ENCODE measurements around the gene RABL6.

RABL6 gene

DNA sequence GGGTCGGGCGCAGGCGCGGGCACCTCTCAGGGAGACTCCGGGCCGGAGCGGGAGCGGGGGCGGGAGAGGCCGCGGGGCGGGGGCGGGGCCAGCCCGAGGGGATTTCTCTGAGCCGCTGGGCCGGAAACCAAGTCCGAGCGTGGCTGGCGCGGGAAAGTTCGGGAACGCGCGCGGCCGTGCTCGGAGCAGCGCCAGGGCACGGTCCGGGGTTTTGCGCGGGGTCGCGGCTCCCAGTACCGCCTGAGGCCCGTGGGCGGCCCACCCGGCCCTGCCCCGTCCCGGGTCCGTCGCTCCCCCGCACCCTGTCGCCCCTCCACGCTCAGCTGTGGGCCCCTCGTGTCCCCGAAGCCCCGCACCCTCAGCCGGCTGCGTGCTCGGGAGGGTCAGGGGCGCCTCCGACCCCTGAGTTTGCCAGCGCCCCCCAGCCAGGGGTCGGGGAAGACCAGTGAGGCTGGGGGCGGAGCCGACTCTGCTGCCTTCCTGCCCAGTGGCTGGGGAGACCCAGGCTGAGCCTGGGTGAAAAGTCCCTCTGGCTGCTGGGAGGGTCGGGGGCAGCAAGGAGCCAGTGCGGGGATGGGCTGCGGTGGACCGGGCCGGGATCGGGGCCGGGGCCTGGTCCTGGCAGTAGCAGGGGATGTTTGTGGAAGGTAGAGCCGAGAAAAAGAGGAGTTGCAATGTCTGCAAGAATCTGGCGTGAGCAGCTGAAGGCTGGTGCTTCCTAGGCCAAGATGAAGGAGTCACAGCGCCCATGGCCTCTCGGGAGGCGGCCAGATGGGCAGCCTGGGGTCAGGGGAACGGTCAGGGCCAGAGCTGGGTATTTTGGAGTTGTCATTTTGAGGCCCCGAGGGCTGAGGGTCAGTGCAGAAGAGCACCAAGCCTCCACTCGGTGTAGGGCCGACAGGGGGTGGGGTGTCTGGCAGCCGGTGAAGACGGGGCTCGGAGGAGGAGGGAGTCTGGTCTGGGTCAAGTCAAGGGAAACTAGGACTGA lies 79.2 kb downstream of the RABL6 start:
- DNase-seq = peak; percentile 54

DNA sequence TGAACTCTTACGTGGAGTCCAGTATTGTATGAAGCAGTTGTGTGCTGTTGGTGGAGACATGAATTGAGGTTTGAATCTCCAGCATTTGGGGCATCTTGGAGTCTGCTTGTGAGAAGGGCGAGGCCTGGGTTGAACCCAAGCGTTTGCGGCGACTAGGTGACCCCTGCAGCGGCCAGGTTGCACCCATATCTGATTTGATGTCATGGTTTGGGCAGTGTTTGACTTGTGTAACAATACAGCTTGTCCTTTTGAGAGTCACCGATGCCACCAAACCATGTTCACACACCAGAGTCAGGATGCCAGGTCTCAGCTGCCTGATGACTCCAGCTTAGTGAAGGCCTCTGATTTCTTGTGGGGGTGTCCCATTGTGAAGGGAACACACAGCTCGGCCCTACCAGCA lies 80.7 kb downstream of the RABL6 start:
- no peak for DNase-seq

DNA sequence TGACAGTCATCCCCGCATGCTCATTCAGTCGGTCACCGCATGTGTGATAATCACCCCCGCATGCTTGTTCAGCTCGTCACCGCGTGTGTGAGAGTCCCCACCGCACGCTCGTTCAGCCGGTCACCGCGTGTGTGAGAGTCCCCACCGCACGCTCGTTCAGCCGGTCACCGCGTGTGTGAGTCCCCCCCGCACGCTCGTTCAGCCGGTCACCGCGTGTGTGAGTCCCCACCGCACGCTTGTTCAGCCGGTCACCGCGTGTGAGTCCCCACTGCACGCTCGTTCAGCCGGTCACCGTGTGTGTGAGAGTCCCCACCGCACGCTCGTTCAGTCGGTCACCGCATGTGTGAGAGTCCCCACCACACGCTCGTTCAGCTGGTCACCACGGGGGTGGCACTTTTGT lies 82.1 kb downstream of the RABL6 start:
- DNase-seq = no peak

GRCh38 chr9:136890661-136891060 lies 82.9 kb downstream of the RABL6 start:
- no peak for DNase-seq
